H1 (cell line): ENCODE results near the gene REC8. TPM values are rescaled to one million over a fixed set of nuclear protein-coding genes. Genes with fewer than 3 reads are reported as not detected.
A peak's percentile ranks its signal among the peaks of the same experiment; 100 is the strongest.

ENCODE experiments used
- CTCF ChIA-PET: fragments of 300-600 bp; sonication (Branson Sonifier 250); formaldehyde crosslinking; loops from one replicate; lab custom pipeline; 2021; ENCODE audit not compliant: partially characterized antibody; lab: Charles Lee
- POLR2A ChIA-PET: fragments of 300-600 bp; sonication (Branson Sonifier 250); formaldehyde crosslinking; loops from one replicate; lab custom pipeline; 2021; ENCODE audit warnings: inconsistent platforms; ENCODE audit not compliant: partially characterized antibody; lab: Charles Lee
- DNase-seq, 2 experiments: peaks; one replicate each; pipeline versions ENCODE4 v3.0.0 to v3.0.0-alpha.2; 2010 to 2022; ENCODE audit warnings: low spot score in 2 of 2, low read depth in 1 of 2, mixed read lengths in 1 of 2
- FAIRE-seq: peaks from 2 replicates; lab custom pipeline; 2011; peaks lifted over from hg19 to GRCh38; lab: Jason Lieb, UNC
- H2AFZ ChIP-seq: 2 replicates; pipeline ENCODE4 v1.8.1; 2012; ENCODE audit warnings: low read length, inconsistent platforms
- H2AK5ac ChIP-seq: 2 replicates; pipeline ENCODE4 v1.6.1; 2013; ENCODE audit warnings: low read depth, low read length
- H2BK120ac ChIP-seq: replicated peaks from 2 replicates; pipeline ENCODE3; 2013; ENCODE audit warnings: low read depth, low read length, inconsistent platforms
- H2BK12ac ChIP-seq: 2 replicates; pipeline ENCODE4 v1.6.1; 2013; ENCODE audit warnings: low read depth, low read length
- H2BK15ac ChIP-seq: 2 replicates; pipeline ENCODE4 v1.6.1; 2013; ENCODE audit warnings: low read length
- H2BK20ac ChIP-seq: 2 replicates; pipeline ENCODE4 v1.6.1; 2013; ENCODE audit warnings: low read length
- H2BK5ac ChIP-seq: 2 replicates; pipeline ENCODE4 v1.6.1; 2013; ENCODE audit warnings: low read depth, low read length
- H3K14ac ChIP-seq: 2 replicates; pipeline ENCODE4 v1.6.1; 2013; ENCODE audit warnings: inconsistent platforms; ENCODE audit not compliant: insufficient read length
- H3K18ac ChIP-seq: 2 replicates; pipeline ENCODE4 v1.6.1; 2013; ENCODE audit warnings: low read length; ENCODE audit errors: extremely low read depth
- H3K23ac ChIP-seq: 2 replicates; pipeline ENCODE4 v1.6.1; 2013; ENCODE audit warnings: inconsistent platforms; ENCODE audit not compliant: insufficient read length
- H3K23me2 ChIP-seq: 2 replicates; pipeline ENCODE4 v1.6.1; 2013; ENCODE audit warnings: low read depth, low read length
- H3K27ac ChIP-seq: 2 replicates; pipeline ENCODE4 v1.6.1; 2011; ENCODE audit warnings: low read depth, low read length, inconsistent platforms
- H3K27me3 ChIP-seq, 4 experiments: replicated peaks in 1 of 4; 1 replicate in 1 of 4; 2 replicates in 3 of 4; pipeline versions ENCODE4 v1.6.1 to v1.8.1; 2011 to 2013; ENCODE audit warnings: low read length in 3 of 4, mild to moderate bottlenecking in 3 of 4, inconsistent platforms in 2 of 4, mixed read lengths in 2 of 4, moderate library complexity in 1 of 4; ENCODE audit not compliant: control insufficient read depth in 3 of 4, insufficient read depth in 3 of 4; ENCODE audit errors: extremely low read depth in 1 of 4
- H3K36me3 ChIP-seq, 4 experiments: 2 replicates each; pipeline versions ENCODE4 v1.6.1 to v1.8.1; 2011 to 2013; ENCODE audit warnings: mild to moderate bottlenecking in 4 of 4, low read length in 3 of 4, moderate library complexity in 2 of 4, control low read depth in 1 of 4, inconsistent platforms in 1 of 4; ENCODE audit not compliant: insufficient read depth in 4 of 4, control insufficient read depth in 2 of 4
- H3K4ac ChIP-seq: replicated peaks from 2 replicates; pipeline ENCODE3; 2013; ENCODE audit warnings: low read length, low read depth, mixed read lengths, inconsistent platforms; ENCODE audit not compliant: insufficient read length
- H3K4me1 ChIP-seq, 4 experiments: replicated peaks in 1 of 4; 1 replicate in 1 of 4; 2 replicates in 3 of 4; pipeline versions ENCODE4 v1.6.1 to v1.8.1; 2011 to 2013; ENCODE audit warnings: low read length in 3 of 4, inconsistent platforms in 2 of 4, mixed read lengths in 1 of 4; ENCODE audit not compliant: insufficient read depth in 4 of 4, control insufficient read depth in 3 of 4
- H3K4me2 ChIP-seq, 2 experiments: 2 replicates each; pipeline versions ENCODE4 v1.6.1 to v1.8.1; 2011 to 2013; ENCODE audit warnings: low read depth in 2 of 2, low read length in 2 of 2, control low read depth in 1 of 2, inconsistent platforms in 1 of 2, mild to moderate bottlenecking in 1 of 2; ENCODE audit not compliant: insufficient read depth in 1 of 2
- H3K4me3 ChIP-seq, 4 experiments: fragments of 200-600, 300-600 bp in 1 of 4; sonication (generic), shearing (Covaris generic), sonication (Bioruptor Twin) in 1 of 4; 2 replicates each; pipeline versions ENCODE4 v1.5.1 to v1.8.1; 2011 to 2016; ENCODE audit warnings: low read length in 4 of 4, low read depth in 3 of 4, control low read depth in 2 of 4, inconsistent platforms in 2 of 4, mild to moderate bottlenecking in 2 of 4, mixed read lengths in 1 of 4, moderate library complexity in 1 of 4; ENCODE audit not compliant: insufficient read depth in 2 of 4; ENCODE audit errors: extremely low read depth in 1 of 4
- H3K56ac ChIP-seq: replicated peaks from 2 replicates; pipeline ENCODE3; 2013; ENCODE audit warnings: low read depth, mild to moderate bottlenecking, mixed read lengths, low read length, inconsistent platforms; ENCODE audit not compliant: insufficient read length
- H3K79me1 ChIP-seq: 2 replicates; pipeline ENCODE4 v1.6.1; 2013; ENCODE audit warnings: low read depth, low read length, control low read depth
- H3K79me2 ChIP-seq, 2 experiments: 2 replicates each; pipeline versions ENCODE4 v1.6.1 to v1.8.1; 2012 to 2013; ENCODE audit warnings: low read length in 2 of 2, mild to moderate bottlenecking in 2 of 2, inconsistent platforms in 1 of 2; ENCODE audit not compliant: insufficient read depth in 2 of 2, control insufficient read depth in 1 of 2
- H3K9ac ChIP-seq, 4 experiments: replicated peaks in 1 of 4; 1 replicate in 1 of 4; 2 replicates in 3 of 4; pipeline versions ENCODE4 v1.6.1 to v1.8.1; 2011 to 2013; ENCODE audit warnings: low read depth in 3 of 4, low read length in 3 of 4, control low read depth in 2 of 4, mild to moderate bottlenecking in 2 of 4, moderate library complexity in 2 of 4, inconsistent platforms in 1 of 4; ENCODE audit errors: extremely low read depth in 1 of 4
- H3K9me3 ChIP-seq, 2 experiments: 2 replicates each; pipeline versions ENCODE4 v1.6.1 to v1.8.1; 2012 to 2013; ENCODE audit warnings: mild to moderate bottlenecking in 2 of 2, moderate library complexity in 2 of 2, control low read depth in 1 of 2, inconsistent platforms in 1 of 2, low read depth in 1 of 2, low read length in 1 of 2, mixed read lengths in 1 of 2; ENCODE audit not compliant: insufficient read depth in 2 of 2
- H4K20me1 ChIP-seq, 2 experiments: replicated peaks in 1 of 2; 2 replicates each; pipeline versions ENCODE3 to v1.8.1; 2011 to 2013; ENCODE audit warnings: inconsistent platforms in 2 of 2, low read length in 2 of 2, mild to moderate bottlenecking in 1 of 2; ENCODE audit not compliant: insufficient read depth in 2 of 2, control insufficient read depth in 1 of 2
- H4K5ac ChIP-seq: 2 replicates; pipeline ENCODE4 v1.6.1; 2013; ENCODE audit warnings: low read length, low read depth, mixed read lengths, inconsistent platforms; ENCODE audit not compliant: insufficient read length
- H4K8ac ChIP-seq: 2 replicates; pipeline ENCODE4 v1.8.0; 2013; ENCODE audit warnings: mild to moderate bottlenecking, moderate library complexity, low read length, inconsistent platforms; ENCODE audit not compliant: insufficient read depth; ENCODE audit errors: extremely low read depth
- H4K91ac ChIP-seq: replicated peaks from 2 replicates; pipeline ENCODE3; 2013; ENCODE audit warnings: low read length, mixed read lengths, inconsistent platforms; ENCODE audit not compliant: insufficient read length
- HDAC6 ChIP-seq: IDR thresholded peaks from one replicate; pipeline ENCODE4 v1.7.1; 2012; ENCODE audit warnings: low read depth, mild to moderate bottlenecking, inconsistent platforms, low read length, moderate library complexity
- MAFK ChIP-seq: IDR thresholded peaks from 2 replicates; pipeline ENCODE4 v1.6.1; 2012; ENCODE audit warnings: low read depth, mild to moderate bottlenecking, improper control_type of control experiment, low read length
- WGBS, 2 experiments: shearing (Covaris generic) in 1 of 2; methylation state at CpG; one replicate each; pipeline versions ENCODE4 v1.1.6 to v1.1.7; 2013 to 2015; ENCODE audit warnings: low lambda C conversion rate in 2 of 2, mixed read lengths in 2 of 2, inconsistent platforms in 1 of 2, low coverage in 1 of 2, missing lambda C conversion rate in 1 of 2; ENCODE audit not compliant: insufficient replicate concordance in 2 of 2, insufficient coverage in 1 of 2, insufficient read length in 1 of 2; ENCODE audit errors: extremely low coverage in 1 of 2, missing lambda C conversion rate in 1 of 2; 5-methylcytosine and 5-hydroxymethylcytosine counted together
- microRNA-seq, 2 experiments: library from miRNA; unstranded; fragments of <30 nt; microRNA quantifications; one replicate each; pipeline versions ENCODE4 to v1.2.0, GENCODE V29; 2016 to 2020; ENCODE audit warnings: borderline microRNAs expressed in 2 of 2, borderline number of aligned reads in 2 of 2, borderline replicate concordance in 1 of 2
- polyA plus RNA-seq, 7 experiments: library from polyadenylated mRNA; depleted of rRNA in 3 of 7; stranded (reverse) in 5 of 7; unstranded in 2 of 7; fragments of >200 nt in 5 of 7; fragments of 200-250 nt in 2 of 7; gene quantifications; 1 replicate in 5 of 7; 2 replicates in 1 of 7; 4 replicates in 1 of 7; pipeline versions ENCODE4 v1.2.1 to v1.2.3, GENCODE V29; 2011 to 2013; ENCODE audit warnings: missing spikeins in 2 of 7, mixed read lengths in 2 of 7
- small RNA-seq: library from polyadenylated mRNA; stranded (forward); fragments of <200 nt; extraction: miRNeasy Mini kit (QIAGEN cat#:217004); gene quantifications from one replicate; pipeline ENCODE3, GENCODE V24; 2013; ENCODE audit not compliant: insufficient read depth
- total RNA-seq: library from RNA; stranded (reverse); fragmentation: NEBNext Ultra II Directional; extraction: Animal tissue kit (Norgen Biotek cat#: 25700); gene quantifications from 2 replicates; pipeline ENCODE4 v1.2.1, GENCODE V29; 2021

REC8 gene
- total and polyA plus RNA-seq, 2 of the 8 experiments (the other 6 are each of a cell fraction or from before 2014, with no cell fraction given) = 9.8 to 28.5 TPM

GRCh38 chr14:24228902-24229301, 57.0 kb downstream of the REC8 start:
- no peak overlapping the region for H2BK5ac ChIP-seq
- no peak overlapping the region for H2BK120ac ChIP-seq
- no peak overlapping the region for H4K5ac ChIP-seq
- no peak overlapping the region for H2AK5ac ChIP-seq
- H3K9me3 ChIP-seq = no peaks in the 10 kb centered on the region
- H2BK12ac ChIP-seq = no peak overlapping the region
- H2AFZ ChIP-seq = no peak overlapping the region
- no peak overlapping the region for H3K27ac ChIP-seq
- H4K20me1 ChIP-seq = peaks cover 2% of the 10 kb centered on the region in 2 experiments
- WGBS, 2 experiments = 33% methylated on average over 1 of the region's 1 CpG; no CpG with 5 or more reads in 1 of the 2 experiments
- no peak overlapping the region for H3K4ac ChIP-seq
- H2BK20ac ChIP-seq = no peak overlapping the region
- FAIRE-seq (no peak), DNase-seq (no peak)
- H3K23ac ChIP-seq = no peak overlapping the region
- no peak overlapping the region for H2BK15ac ChIP-seq
- no peak overlapping the region for H4K91ac ChIP-seq
- ChIA-PET CTCF (interaction anchor here (0.6 to 2.7 kb wide), 7 partner anchors 12 to 171 kb away, joined by 3 to 17 read pairs (median 4); partner anchors contain the start of genes MDP1 and TINF2), POLR2A (interaction anchor here (0.9 to 2.0 kb wide), 5 partner anchors 13 to 50 kb away, joined by 3 to 8 read pairs (median 4); partner anchors contain the start of genes CHMP4A and MDP1)
- no peak overlapping the region for H3K4me2 ChIP-seq
- no peak overlapping the region for H3K14ac ChIP-seq
- peaks cover 11% of the 10 kb centered on the region for H3K23me2 ChIP-seq
- no peak overlapping the region for H3K4me3 ChIP-seq
- TF ChIP-seq HDAC6 (no peak), MAFK (no peak)
- no peak overlapping the region for H3K18ac ChIP-seq
- no peak overlapping the region for H4K8ac ChIP-seq
- H3K79me1 ChIP-seq = no peaks in the 10 kb centered on the region; the same call in 1 of the 2 replicates
- H3K9ac ChIP-seq = no peak overlapping the region
- H3K4me1 ChIP-seq = peaks cover 2 to 14% (median 4%) of the 10 kb centered on the region in 4 experiments; a peak in 5 of 7 replicates
- H3K36me3 ChIP-seq = peaks cover 0 to 8% (median 0%) of the 10 kb centered on the region in 4 experiments; a peak in 1 of 8 replicates
- no peaks in the 10 kb centered on the region for H3K27me3 ChIP-seq
- H3K79me2 ChIP-seq = peaks cover 3 to 70% of the 10 kb centered on the region in 2 experiments; a peak in 2 of 4 replicates
- H3K56ac ChIP-seq = no peak overlapping the region

Small RNAs within 50 kb of the gene (microRNA-seq; reads per million reads assigned to microRNA genes)
- 0 reads per million in 2 experiments for gene MIR7703

Small RNAs within 50 kb of the gene (small RNA-seq; reads per million reads assigned to genes)
- gene AL136295.4 (not detected), gene CHMP4A (not detected), gene IPO4 (1.9 reads per million, percentile 12 among the genes with 10 or more reads in this experiment), gene IRF9 (not detected), gene MDP1 (not detected), gene RNA5SP383 (6.5 reads per million, percentile 71 among the genes with 10 or more reads in this experiment)

Other genes starting within 250 kb of the REC8 start
Only the 30 nearest of the 32 such genes appear.
- 15.2 and 15.4 TPM in 2 replicates for gene DHRS4L2, start 183.2 kb upstream of the REC8 start, total RNA-seq
- gene DHRS4L2, start 183.2 kb upstream of the REC8 start, polyA plus RNA-seq (2011; rRNA removed) = 12.3 and 14.2 TPM in 2 replicates
- gene CARMIL3, start 120.1 kb upstream of the REC8 start, total RNA-seq = 8.5 and 9.0 TPM in 2 replicates
- 6.0 and 7.8 TPM in 2 replicates for gene CARMIL3, start 120.1 kb upstream of the REC8 start, polyA plus RNA-seq (2011; rRNA removed)
- gene CPNE6, start 100.5 kb upstream of the REC8 start, total RNA-seq = not detected in 2 replicates
- gene CPNE6, start 100.5 kb upstream of the REC8 start, polyA plus RNA-seq (2011; rRNA removed) = 0.02 and 0.05 TPM in 2 replicates
- gene PCK2, start 77.8 kb upstream of the REC8 start, total RNA-seq = 79.3 and 81.9 TPM in 2 replicates
- 115 and 221 TPM in 2 replicates for gene PCK2, start 77.8 kb upstream of the REC8 start, polyA plus RNA-seq (2011; rRNA removed)
- 63.6 and 67.2 TPM in 2 replicates for gene DCAF11, start 57.3 kb upstream of the REC8 start, total RNA-seq
- 60.4 and 74.6 TPM in 2 replicates for gene DCAF11, start 57.3 kb upstream of the REC8 start, polyA plus RNA-seq (2011; rRNA removed)
- gene NRL, start 57.1 kb upstream of the REC8 start, total RNA-seq = 1.1 TPM in 2 replicates
- 2.1 and 2.2 TPM in 2 replicates for gene NRL, start 57.1 kb upstream of the REC8 start, polyA plus RNA-seq (2011; rRNA removed)
- 0.33 and 0.76 TPM in 2 replicates for gene FITM1, start 41.4 kb upstream of the REC8 start, total RNA-seq
- gene FITM1, start 41.4 kb upstream of the REC8 start, polyA plus RNA-seq (2011; rRNA removed) = 0.53 and 0.80 TPM in 2 replicates
- gene PSME1, start 35.9 kb upstream of the REC8 start, total RNA-seq = 85.9 and 91.7 TPM in 2 replicates
- 57.4 and 74.9 TPM in 2 replicates for gene PSME1, start 35.9 kb upstream of the REC8 start, polyA plus RNA-seq (2011; rRNA removed)
- gene EMC9, start 30.5 kb upstream of the REC8 start, total RNA-seq = 36.9 and 38.4 TPM in 2 replicates
- 47.2 and 60.1 TPM in 2 replicates for gene EMC9, start 30.5 kb upstream of the REC8 start, polyA plus RNA-seq (2011; rRNA removed)
- gene PSME2, start 25.5 kb upstream of the REC8 start, total RNA-seq = 111 and 118 TPM in 2 replicates
- gene PSME2, start 25.5 kb upstream of the REC8 start, polyA plus RNA-seq (2011; rRNA removed) = 71.8 and 76.8 TPM in 2 replicates
- 57.8 and 72.0 TPM in 2 replicates for gene RNF31, start 24.6 kb upstream of the REC8 start, total RNA-seq
- 17.5 and 40.6 TPM in 2 replicates for gene RNF31, start 24.6 kb upstream of the REC8 start, polyA plus RNA-seq (2011; rRNA removed)
- gene IRF9, start 10.8 kb upstream of the REC8 start, total RNA-seq = 11.1 and 11.4 TPM in 2 replicates
- gene IRF9, start 10.8 kb upstream of the REC8 start, polyA plus RNA-seq (2011; rRNA removed) = 13.2 and 13.3 TPM in 2 replicates
- 108 and 109 TPM in 2 replicates for gene IPO4, start 16.7 kb downstream of the REC8 start, total RNA-seq
- gene IPO4, start 16.7 kb downstream of the REC8 start, polyA plus RNA-seq (2011; rRNA removed) = 55.5 and 80.6 TPM in 2 replicates
- gene TM9SF1, start 23.4 kb downstream of the REC8 start, total RNA-seq = 22.2 and 25.3 TPM in 2 replicates
- 24.6 and 29.2 TPM in 2 replicates for gene TM9SF1, start 23.4 kb downstream of the REC8 start, polyA plus RNA-seq (2011; rRNA removed)
- gene TSSK4, start 33.6 kb downstream of the REC8 start, total RNA-seq = 0.28 TPM in 1 of 2 replicates, not detected in the other
- gene TSSK4, start 33.6 kb downstream of the REC8 start, polyA plus RNA-seq (2011; rRNA removed) = 0.05 TPM in 1 of 2 replicates, not detected in the other
- gene CHMP4A, start 41.4 kb downstream of the REC8 start, total RNA-seq = 32.9 and 36.4 TPM in 2 replicates
- 23.4 and 37.6 TPM in 2 replicates for gene CHMP4A, start 41.4 kb downstream of the REC8 start, polyA plus RNA-seq (2011; rRNA removed)
- gene MDP1, start 44.0 kb downstream of the REC8 start, total RNA-seq = 14.3 and 17.7 TPM in 2 replicates
- gene MDP1, start 44.0 kb downstream of the REC8 start, polyA plus RNA-seq (2011; rRNA removed) = 25.3 and 32.2 TPM in 2 replicates
- 241 and 253 TPM in 2 replicates for gene NEDD8, start 60.3 kb downstream of the REC8 start, total RNA-seq
- 196 and 317 TPM in 2 replicates for gene NEDD8, start 60.3 kb downstream of the REC8 start, polyA plus RNA-seq (2011; rRNA removed)
- 85.3 and 88.3 TPM in 2 replicates for gene GMPR2, start 60.8 kb downstream of the REC8 start, total RNA-seq
- 52.9 and 61.6 TPM in 2 replicates for gene GMPR2, start 60.8 kb downstream of the REC8 start, polyA plus RNA-seq (2011; rRNA removed)
- 31.0 and 36.7 TPM in 2 replicates for gene TINF2, start 70.5 kb downstream of the REC8 start, total RNA-seq
- gene TINF2, start 70.5 kb downstream of the REC8 start, polyA plus RNA-seq (2011; rRNA removed) = 23.5 and 31.7 TPM in 2 replicates
- gene TGM1, start 91.1 kb downstream of the REC8 start, total RNA-seq = 2.0 and 2.2 TPM in 2 replicates
- gene TGM1, start 91.1 kb downstream of the REC8 start, polyA plus RNA-seq (2011; rRNA removed) = 1.8 and 4.1 TPM in 2 replicates
- gene RABGGTA, start 99.5 kb downstream of the REC8 start, total RNA-seq = 16.0 and 16.9 TPM in 2 replicates
- 49.8 and 65.1 TPM in 2 replicates for gene RABGGTA, start 99.5 kb downstream of the REC8 start, polyA plus RNA-seq (2011; rRNA removed)
- gene DHRS1, start 127.7 kb downstream of the REC8 start, total RNA-seq = 8.8 and 13.4 TPM in 2 replicates
- gene DHRS1, start 127.7 kb downstream of the REC8 start, polyA plus RNA-seq (2011; rRNA removed) = 31.7 and 40.2 TPM in 2 replicates
- gene NOP9, start 127.8 kb downstream of the REC8 start, total RNA-seq = 34.8 and 39.3 TPM in 2 replicates
- gene NOP9, start 127.8 kb downstream of the REC8 start, polyA plus RNA-seq (2011; rRNA removed) = 17.8 and 22.4 TPM in 2 replicates
- not detected in 2 replicates for gene CIDEB, start 135.9 kb downstream of the REC8 start, total RNA-seq
- 0.09 and 0.11 TPM in 2 replicates for gene CIDEB, start 135.9 kb downstream of the REC8 start, polyA plus RNA-seq (2011; rRNA removed)
- 6.7 and 7.0 TPM in 2 replicates for gene LTB4R2, start 138.1 kb downstream of the REC8 start, total RNA-seq
- 5.3 and 9.8 TPM in 2 replicates for gene LTB4R2, start 138.1 kb downstream of the REC8 start, polyA plus RNA-seq (2011; rRNA removed)
- 4.1 and 6.8 TPM in 2 replicates for gene LTB4R, start 139.4 kb downstream of the REC8 start, total RNA-seq
- 6.7 and 9.7 TPM in 2 replicates for gene LTB4R, start 139.4 kb downstream of the REC8 start, polyA plus RNA-seq (2011; rRNA removed)
- 0.35 and 0.69 TPM in 2 replicates for gene ADCY4, start 163.0 kb downstream of the REC8 start, total RNA-seq
- gene ADCY4, start 163.0 kb downstream of the REC8 start, polyA plus RNA-seq (2011; rRNA removed) = 0.27 and 0.57 TPM in 2 replicates
- 0.39 and 0.55 TPM in 2 replicates for gene RIPK3, start 167.9 kb downstream of the REC8 start, total RNA-seq
- gene RIPK3, start 167.9 kb downstream of the REC8 start, polyA plus RNA-seq (2011; rRNA removed) = 0.20 and 0.24 TPM in 2 replicates
- 47.3 and 51.2 TPM in 2 replicates for gene NFATC4, start 196.1 kb downstream of the REC8 start, total RNA-seq
- 50.3 and 78.9 TPM in 2 replicates for gene NFATC4, start 196.1 kb downstream of the REC8 start, polyA plus RNA-seq (2011; rRNA removed)